ENCODE data around the gene SKA1.
"Not testable (repeated sequence)": the region's sequence is repeated elsewhere in the genome, so short reads cannot be mapped to it uniquely, and the experiment has no call there.

The SKA1 gene

DNA sequence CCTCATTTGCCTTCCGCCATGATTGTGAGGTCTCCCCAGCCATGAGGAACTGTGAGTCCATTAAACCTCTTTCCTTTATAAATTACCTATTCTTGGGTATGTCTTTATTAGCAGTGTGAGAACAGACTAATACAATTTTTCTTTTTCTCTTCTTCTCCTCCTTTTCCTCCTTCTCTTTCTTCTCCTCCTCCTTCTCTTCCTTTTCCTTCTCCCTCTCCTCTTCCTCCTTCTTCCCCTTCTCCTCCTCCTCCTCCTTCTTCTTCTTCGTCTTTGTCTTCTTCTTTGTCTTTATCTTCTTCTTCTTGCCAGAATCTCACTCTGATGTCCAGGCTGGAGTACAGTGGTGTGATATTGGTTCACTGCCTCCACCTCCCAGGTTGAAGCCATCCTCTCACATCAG lies 20.2 kb downstream of the SKA1 start:
- no peak for DNase-seq
- no peak for ATAC-seq

DNA sequence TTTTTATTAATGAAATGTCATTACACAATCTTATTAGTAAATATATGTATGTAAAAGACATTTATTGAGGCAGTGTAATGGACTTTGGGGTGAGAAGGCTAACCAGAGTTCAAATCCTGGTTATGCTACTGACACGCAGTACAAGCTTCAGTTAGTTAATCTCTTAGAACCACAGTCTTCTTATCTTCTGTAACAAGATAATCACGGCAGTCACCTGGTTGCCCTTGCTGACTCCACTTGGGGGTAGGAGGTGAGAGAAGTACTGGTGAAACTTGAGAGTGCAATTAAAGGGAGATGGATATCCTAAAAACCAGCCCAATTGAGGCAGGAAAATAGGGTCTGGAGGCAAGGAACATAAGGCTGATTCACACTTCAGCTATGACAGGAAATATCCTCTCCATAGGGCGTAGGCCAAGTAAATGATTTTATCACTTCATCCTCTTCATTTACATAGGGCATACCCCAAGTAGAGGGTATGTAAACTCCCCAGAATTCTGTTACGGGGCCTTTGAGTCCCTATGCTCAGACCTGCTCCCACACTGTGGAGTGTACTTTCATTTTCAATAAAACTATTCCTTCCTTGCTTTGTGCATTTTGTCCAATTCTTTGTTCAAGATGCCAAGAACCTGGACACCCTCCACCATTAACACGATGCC lies 21.3 kb downstream of the SKA1 start:
- DNase-seq (no peak), ATAC-seq (no peak)

- ATAC-seq (no peak), DNase-seq (no peak)
Measured at GRCh38 chr18:50397023-50397422, 22.2 kb downstream of the SKA1 start.

DNA sequence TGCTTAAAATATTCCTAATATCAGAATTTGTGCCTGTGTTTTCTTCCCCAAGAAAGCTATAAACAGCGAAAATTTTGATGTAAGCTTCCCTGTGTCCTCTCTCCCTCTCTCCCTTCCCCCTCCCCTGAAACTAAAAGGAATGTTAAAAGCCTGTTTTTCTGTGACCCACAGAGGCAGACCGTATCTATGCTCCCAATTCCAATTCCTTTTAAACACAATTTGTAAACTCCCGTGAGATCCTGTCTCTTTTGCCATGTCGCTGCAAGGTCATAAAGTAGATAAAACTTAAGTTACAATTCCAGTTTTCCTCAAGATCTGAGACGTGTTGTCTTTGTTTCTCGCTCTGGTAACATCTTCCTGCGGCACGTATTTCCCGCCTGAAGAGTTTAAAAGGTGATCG lies 23.3 kb downstream of the SKA1 start:
- ATAC-seq: no peak
- DNase-seq: no peak

DNA sequence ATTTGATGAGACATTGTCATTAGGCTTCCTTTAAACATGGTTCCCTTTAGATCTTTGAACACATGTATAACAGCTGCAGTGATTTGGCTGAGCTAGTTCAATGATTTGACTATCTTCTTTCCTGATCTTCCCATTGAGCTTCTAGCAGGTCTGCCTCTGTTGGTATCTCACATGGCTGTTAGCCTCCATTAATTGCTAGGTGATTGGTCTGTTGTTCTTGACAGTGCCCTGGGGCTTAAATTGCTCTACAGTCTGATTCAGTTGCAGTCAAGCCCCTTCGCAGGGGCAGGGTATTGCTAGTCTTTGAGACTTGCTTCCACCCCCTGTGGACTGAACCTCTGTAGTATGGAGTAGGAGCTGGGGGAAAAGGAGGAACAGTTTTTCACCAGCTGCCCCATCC lies 24.1 kb downstream of the SKA1 start:
- DNase-seq (no peak), ATAC-seq (no peak)

DNA sequence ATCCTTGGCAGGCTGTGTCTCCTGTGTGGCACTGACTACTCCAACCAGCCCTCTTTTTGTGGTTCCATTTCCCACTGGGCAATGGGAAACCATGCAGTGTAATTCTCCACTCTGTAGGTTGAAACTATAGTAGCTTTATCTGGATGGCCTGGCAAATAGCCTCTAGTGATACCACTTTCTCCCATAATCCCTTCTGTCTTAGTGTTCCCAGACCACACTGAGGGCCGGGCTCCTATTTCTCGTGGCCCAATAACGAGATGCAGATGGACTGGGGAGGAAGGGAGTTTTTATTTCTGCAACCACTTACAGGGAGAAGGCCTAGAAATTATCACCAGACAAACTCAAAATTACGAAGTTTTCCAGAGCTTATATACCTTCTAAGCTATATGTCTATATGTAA lies 24.7 kb downstream of the SKA1 start:
- no peak for ATAC-seq
- DNase-seq: no peak

- not testable (repeated sequence) for ATAC-seq, DNase-seq
Measured at GRCh38 chr18:50400438-50400837, 25.6 kb downstream of the SKA1 start.

GRCh38 chr18:50401295-50401694 lies 26.4 kb downstream of the SKA1 start:
- DNase-seq (no peak), ATAC-seq (no peak)

GRCh38 chr18:50401888-50402287 lies 27.0 kb downstream of the SKA1 start:
- ATAC-seq: peak; percentile 55
- peak; percentile 30 for DNase-seq

- ATAC-seq, DNase-seq: not testable (repeated sequence)
Measured at GRCh38 chr18:50404752-50405581, 30.1 kb downstream of the SKA1 start.

DNA sequence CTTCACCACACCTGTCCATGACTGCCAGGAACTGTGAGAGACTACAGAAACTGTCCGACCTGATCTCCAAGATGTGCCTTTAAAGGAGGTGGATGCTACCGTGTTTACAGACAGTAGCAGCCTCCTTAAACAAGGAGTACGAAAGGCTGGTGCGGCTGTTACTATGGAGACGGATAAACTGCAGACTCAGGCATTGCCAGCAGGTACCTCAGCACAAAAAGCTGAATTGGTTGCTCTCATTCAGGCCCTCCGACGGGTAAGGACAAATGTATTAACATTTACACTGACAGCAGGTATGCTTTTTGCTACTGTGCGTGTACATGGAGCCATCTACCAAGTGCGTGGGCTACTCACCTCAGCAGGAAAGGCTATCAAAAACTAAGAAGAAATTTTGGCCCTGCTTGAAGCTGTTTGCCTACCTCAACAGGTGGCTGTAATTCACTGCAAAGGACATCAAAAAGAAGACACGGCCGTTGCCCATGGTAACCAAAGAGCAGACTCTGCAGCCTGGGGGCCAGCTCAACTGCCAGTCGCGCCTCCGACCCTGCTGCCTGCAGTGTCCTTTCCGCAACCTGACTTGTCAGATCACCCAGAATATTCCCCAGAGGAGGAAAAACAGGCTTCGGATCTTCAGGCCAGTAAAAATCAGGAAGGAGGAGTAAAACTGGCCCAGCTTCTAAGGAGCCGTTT lies 30.9 kb downstream of the SKA1 start:
- DNase-seq: no peak
- ATAC-seq: no peak

DNA sequence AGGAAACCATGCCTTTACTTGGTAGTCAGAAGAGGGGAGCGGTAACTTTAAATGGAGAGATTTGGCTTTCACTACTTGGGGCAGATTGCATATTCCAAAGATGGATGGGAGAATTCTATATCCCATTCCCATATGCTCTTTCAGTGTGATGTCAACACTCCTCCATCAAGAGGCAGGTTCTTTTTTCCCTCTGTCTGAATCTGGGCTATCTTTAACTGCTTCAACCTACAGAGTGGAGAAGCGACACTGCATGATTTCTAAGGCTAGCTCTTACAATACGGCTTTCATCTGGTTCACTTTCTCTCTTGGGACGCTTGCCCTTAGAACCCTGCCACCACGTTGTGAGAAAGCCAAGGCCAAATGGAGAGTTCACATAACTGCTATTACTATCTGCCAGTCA lies 34.4 kb downstream of the SKA1 start:
- ATAC-seq (no peak), DNase-seq (no peak)

DNA sequence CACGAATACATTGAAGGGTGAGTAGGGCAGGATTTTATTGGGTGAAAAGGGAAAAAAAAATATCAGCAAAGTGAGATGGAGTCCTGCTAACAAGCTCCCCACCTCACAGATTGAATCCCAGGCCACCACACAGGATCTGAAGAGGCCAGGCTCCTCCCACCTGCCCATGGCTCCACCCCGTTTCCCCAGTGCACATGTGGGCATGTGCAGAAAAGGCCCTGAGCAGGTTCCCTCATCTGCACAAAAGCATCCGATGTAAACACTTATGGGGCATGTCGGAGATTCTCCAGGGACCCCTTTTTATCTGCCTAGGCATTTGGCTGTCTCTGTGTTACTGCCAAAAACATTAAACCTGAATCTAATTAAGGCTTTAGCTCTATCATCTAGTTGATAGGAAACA lies 35.2 kb downstream of the SKA1 start:
- DNase-seq (no peak), ATAC-seq (no peak)

DNA sequence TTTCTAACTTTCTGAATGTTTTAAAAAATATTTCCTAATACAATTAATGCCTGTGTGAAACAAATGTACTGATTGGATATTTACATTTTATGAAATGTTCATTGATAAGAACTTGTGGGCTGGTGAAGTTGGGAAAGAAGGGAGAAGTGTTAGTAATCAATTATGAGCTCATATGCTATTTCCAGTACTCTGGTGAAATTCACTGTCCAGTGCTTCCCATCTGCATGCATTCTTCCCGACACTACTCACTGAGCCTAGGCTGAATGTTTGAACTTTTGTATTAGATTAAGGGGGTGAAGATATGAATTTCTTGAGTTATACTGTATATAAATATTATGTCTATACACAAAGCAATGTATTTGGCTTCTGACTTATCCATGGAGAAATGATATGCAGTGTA lies 36.0 kb downstream of the SKA1 start:
- no peak for DNase-seq
- ATAC-seq: no peak

DNA sequence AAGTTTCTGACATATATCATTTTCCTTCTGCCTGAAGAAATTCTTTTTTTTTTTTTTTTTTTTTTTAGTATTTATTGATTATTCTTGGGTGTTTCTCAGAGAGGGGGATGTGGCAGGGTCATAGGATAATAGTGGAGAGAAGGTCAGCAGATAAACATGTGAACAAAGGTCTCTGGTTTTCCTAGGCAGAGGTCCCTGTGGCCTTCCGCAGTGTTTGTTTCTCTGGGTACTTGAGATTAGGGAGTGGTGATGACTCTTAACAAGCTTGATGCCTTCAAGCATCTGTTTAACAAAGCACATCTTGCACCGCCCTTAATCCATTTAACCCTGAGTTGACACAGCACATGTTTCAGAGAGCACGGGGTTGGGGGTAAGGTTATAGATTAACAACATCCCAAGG lies 42.0 kb downstream of the SKA1 start:
- ATAC-seq, DNase-seq: not testable (repeated sequence)

GRCh38 chr18:50417705-50418104 lies 42.9 kb downstream of the SKA1 start:
- not testable (repeated sequence) for ATAC-seq, DNase-seq

- ATAC-seq: no peak
- no peak for DNase-seq
Measured at GRCh38 chr18:50418650-50419049, 43.8 kb downstream of the SKA1 start.

GRCh38 chr18:50422286-50422898 lies 47.5 kb downstream of the SKA1 start:
- ATAC-seq: no peak
- DNase-seq: no peak

- DNase-seq (no peak), ATAC-seq (no peak)
Measured at GRCh38 chr18:50424877-50425690, 50.2 kb downstream of the SKA1 start.

DNA sequence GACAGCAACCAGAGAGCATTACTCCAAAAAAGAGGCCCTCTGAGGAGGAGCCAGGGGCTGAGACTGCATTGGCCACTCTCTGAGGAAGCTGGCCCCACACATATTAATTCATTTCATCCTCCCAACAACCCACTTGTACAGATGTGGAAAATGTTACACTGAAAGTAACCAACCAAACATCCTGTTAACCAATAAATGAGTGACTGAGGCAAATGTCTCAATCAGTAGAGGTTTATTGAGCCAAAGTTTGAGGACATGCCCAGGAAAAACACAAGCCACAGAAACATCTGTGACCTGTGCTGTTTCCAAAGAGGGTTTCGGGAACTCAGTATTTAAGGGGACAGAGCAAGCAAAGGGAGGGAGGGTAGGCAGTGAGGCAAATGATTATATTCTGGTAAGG lies 53.0 kb downstream of the SKA1 start:
- ATAC-seq: no peak
- DNase-seq: no peak

DNA sequence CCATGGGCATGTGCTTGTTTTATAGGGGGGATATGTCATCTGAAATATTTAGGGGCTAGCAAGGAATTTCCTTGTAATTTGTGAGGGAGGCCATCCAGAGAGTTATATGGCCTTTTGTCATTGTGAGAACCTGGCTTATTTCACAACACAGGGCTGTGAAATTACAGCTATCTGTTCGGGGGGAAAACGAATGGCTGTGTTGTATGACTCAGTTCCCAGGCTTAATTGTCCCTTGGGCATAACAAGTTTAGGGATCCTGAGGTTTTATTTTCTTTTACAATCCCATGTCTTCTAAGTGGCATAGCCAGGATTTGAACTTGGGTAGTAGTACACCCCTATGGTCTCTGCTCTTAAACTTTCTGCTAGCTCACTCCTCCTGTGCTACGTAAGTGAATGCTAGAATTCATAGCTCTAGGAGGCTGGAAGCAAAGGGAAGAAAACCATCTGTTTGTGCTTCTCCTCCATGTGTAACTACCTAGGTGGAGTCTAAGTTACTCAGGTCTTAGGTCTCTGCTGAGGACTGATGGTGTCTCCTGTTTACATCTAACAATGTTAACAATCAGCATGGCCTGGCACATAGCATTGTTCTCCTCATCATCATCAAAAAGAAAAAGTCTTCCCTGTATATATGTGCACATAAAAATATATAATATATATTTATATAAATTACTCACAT lies 53.8 kb downstream of the SKA1 start:
- DNase-seq: no peak
- ATAC-seq: no peak
